OCI-LY3 (cell line): ENCODE results near the gene TMPRSS3.

Experiments used
- EZH2phosphoT487 ChIP-seq: fragments of 200-600 bp; shearing (Covaris generic); IDR thresholded peaks from 2 replicates; pipeline ENCODE4 v1.6.1; 2018; ENCODE audit warnings: antibody characterized with exemption, mixed run types, low read depth
- TF ChIP-seq, protein P1 (sequence below): fragments of 200-600, 300-600 bp; sonication (generic); IDR thresholded peaks from 2 replicates; pipeline ENCODE4 v1.5.1; 2014; ENCODE audit warnings: antibody characterized with exemption, low read length, low read depth

GRCh38 chr21:42414928-42415769 is 19.3 kb upstream of the TMPRSS3 start:
- TF ChIP-seq, protein P1, sequence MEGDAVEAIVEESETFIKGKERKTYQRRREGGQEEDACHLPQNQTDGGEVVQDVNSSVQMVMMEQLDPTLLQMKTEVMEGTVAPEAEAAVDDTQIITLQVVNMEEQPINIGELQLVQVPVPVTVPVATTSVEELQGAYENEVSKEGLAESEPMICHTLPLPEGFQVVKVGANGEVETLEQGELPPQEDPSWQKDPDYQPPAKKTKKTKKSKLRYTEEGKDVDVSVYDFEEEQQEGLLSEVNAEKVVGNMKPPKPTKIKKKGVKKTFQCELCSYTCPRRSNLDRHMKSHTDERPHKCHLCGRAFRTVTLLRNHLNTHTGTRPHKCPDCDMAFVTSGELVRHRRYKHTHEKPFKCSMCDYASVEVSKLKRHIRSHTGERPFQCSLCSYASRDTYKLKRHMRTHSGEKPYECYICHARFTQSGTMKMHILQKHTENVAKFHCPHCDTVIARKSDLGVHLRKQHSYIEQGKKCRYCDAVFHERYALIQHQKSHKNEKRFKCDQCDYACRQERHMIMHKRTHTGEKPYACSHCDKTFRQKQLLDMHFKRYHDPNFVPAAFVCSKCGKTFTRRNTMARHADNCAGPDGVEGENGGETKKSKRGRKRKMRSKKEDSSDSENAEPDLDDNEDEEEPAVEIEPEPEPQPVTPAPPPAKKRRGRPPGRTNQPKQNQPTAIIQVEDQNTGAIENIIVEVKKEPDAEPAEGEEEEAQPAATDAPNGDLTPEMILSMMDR = no peak
- TF ChIP-seq EZH2phosphoT487 = no peak
